ENCODE measurements around the gene STXBP6. TPM values are rescaled to one million over a fixed set of nuclear protein-coding genes. Genes with fewer than 3 reads are reported as not detected.

STXBP6 gene
- 22.0 and 23.7 TPM in 2 replicates for total RNA-seq

GRCh38 chr14:25049568-25050268, at the start of gene STXBP6:
Gene STXBP6, minus strand, starts transcription at chr14:25050147. Its CDS starts 75,329 bp downstream, at chr14:24974818.

Measured in subcutaneous preadipocyte (primary cell).